K562 (cell line): ENCODE results near the gene METTL15. TPM values are rescaled to one million over a fixed set of nuclear protein-coding genes. Genes with fewer than 3 reads are reported as not detected.

ENCODE experiments used
- ATAC-seq: fragments of 200-7000 bp; cut with Tn5 transposase; 3 replicates; pipeline ENCODE4 v1.9.1; 2020; ENCODE audit warnings: moderate library complexity
- BruUV-seq: library from RNA; stranded (reverse); fragments of 400-500 nt; replicated peaks from 2 replicates; lab custom pipeline; 2021; lab: Mats Ljungman, UMichigan
- CTCF ChIA-PET: fragments of 300-600 bp; formaldehyde crosslinking; extraction: SDS; loops from one replicate; lab custom pipeline; 2021; ENCODE audit warnings: low intra/inter-chr PET ratio; lab: Yijun Ruan, JAX
- POLR2A ChIA-PET: fragments of 300-600, 350-650 bp; sonication (Branson Sonifier 250); formaldehyde crosslinking; extraction: SDS; loops from one replicate; lab custom pipeline; 2021; ENCODE audit warnings: antibody characterized with exemption, inconsistent platforms; lab: Yijun Ruan, JAX
- DNase-seq, 4 experiments: peaks; one replicate each; pipeline versions ENCODE4 v3.0.0 to v3.0.0-alpha.2; 2011 to 2018; ENCODE audit warnings: low spot score in 3 of 4, mixed read lengths in 3 of 4; ENCODE audit errors: extremely low read depth in 1 of 4
- FAIRE-seq: peaks from 2 replicates; lab custom pipeline; 2011; peaks lifted over from hg19 to GRCh38; lab: Jason Lieb, UNC
- H2AFZ ChIP-seq: 2 replicates; pipeline ENCODE4 v1.6.0; 2011; ENCODE audit warnings: low read depth, low read length, control low read depth, inconsistent platforms
- H3K27ac ChIP-seq: fragments of 200-600 bp; 3 replicates; pipeline ENCODE4 v1.8.0; 2011; ENCODE audit warnings: low read depth, mild to moderate bottlenecking, control low read depth, inconsistent platforms, low read length, moderate library complexity, mixed read lengths; ENCODE audit errors: extremely low read depth
- H3K27me3 ChIP-seq, 2 experiments: fragments of 300-600 bp in 1 of 2; 2 replicates in 1 of 2; 3 replicates in 1 of 2; pipeline versions ENCODE4 v1.6.0 to v1.8.0; 2011; ENCODE audit warnings: inconsistent platforms in 2 of 2, low read length in 2 of 2, mild to moderate bottlenecking in 1 of 2, mixed read lengths in 1 of 2, moderate library complexity in 1 of 2; ENCODE audit not compliant: control insufficient read depth in 2 of 2, insufficient read depth in 2 of 2
- H3K36me3 ChIP-seq: fragments of 300-600 bp; 3 replicates; pipeline ENCODE4 v1.8.0; 2011; ENCODE audit warnings: mild to moderate bottlenecking, low read length, inconsistent platforms; ENCODE audit not compliant: control insufficient read depth, insufficient read depth
- H3K4me1 ChIP-seq, 2 experiments: fragments of 200-600 bp in 1 of 2; replicated peaks in 1 of 2; 2 replicates in 1 of 2; 3 replicates in 1 of 2; pipeline versions ENCODE4 v1.5.1 to v1.8.0; 2011; ENCODE audit warnings: inconsistent platforms in 2 of 2, low read length in 2 of 2, mild to moderate bottlenecking in 1 of 2, mixed read lengths in 1 of 2, moderate library complexity in 1 of 2; ENCODE audit not compliant: control insufficient read depth in 2 of 2, insufficient read depth in 2 of 2
- H3K4me2 ChIP-seq: 2 replicates; pipeline ENCODE4 v1.6.1; 2011; ENCODE audit warnings: low read length, control low read depth, inconsistent platforms, mixed read lengths; ENCODE audit not compliant: insufficient read depth
- H3K4me3 ChIP-seq: fragments of 200-600 bp; sonication (generic), shearing (Covaris generic); 2 replicates; pipeline ENCODE4 v1.5.1; 2016; ENCODE audit warnings: control low read depth, inconsistent platforms
- H3K79me2 ChIP-seq: fragments of 200-600 bp; 3 replicates; pipeline ENCODE4 v1.8.0; 2011; ENCODE audit warnings: low read length, inconsistent platforms; ENCODE audit not compliant: control insufficient read depth, insufficient read depth
- H3K9ac ChIP-seq, 2 experiments: 2 replicates each; pipeline versions ENCODE4 v1.6.0 to v1.6.1; 2011; ENCODE audit warnings: low read depth in 2 of 2, low read length in 2 of 2, control low read depth in 1 of 2, inconsistent platforms in 1 of 2, mild to moderate bottlenecking in 1 of 2, mixed read lengths in 1 of 2; ENCODE audit not compliant: insufficient read depth in 1 of 2
- H3K9me1 ChIP-seq: one replicate; pipeline ENCODE4 v1.6.0; 2011; ENCODE audit warnings: inconsistent platforms, mild to moderate bottlenecking, low read length, moderate library complexity; ENCODE audit not compliant: control insufficient read depth, insufficient read depth
- H3K9me3 ChIP-seq: replicated peaks from 2 replicates; pipeline ENCODE4 v1.5.1; 2011; ENCODE audit warnings: low read depth, low read length, inconsistent platforms; ENCODE audit not compliant: control insufficient read depth, insufficient read depth
- H4K20me1 ChIP-seq: replicated peaks from 2 replicates; pipeline ENCODE4 v1.6.1; 2011; ENCODE audit warnings: low read length, inconsistent platforms, mixed read lengths; ENCODE audit not compliant: control insufficient read depth, insufficient read depth
- WGBS: fragments of 100-300 bp; shearing (Covaris generic); methylation state at CpG from one replicate; pipeline ENCODE4 v1.1.6; 2016; ENCODE audit warnings: low coverage, mixed read lengths; ENCODE audit not compliant: insufficient coverage; ENCODE audit errors: missing lambda C conversion rate; 5-methylcytosine and 5-hydroxymethylcytosine counted together
- in situ Hi-C: fragments of 300-500 bp; cut with MboI; formaldehyde crosslinking; loops from 4 replicates; pipeline ENCODE4 v1.15.0; 2018; ENCODE audit warnings: inconsistent platforms, mixed read lengths
- intact Hi-C: fragments of 100-400 bp; cut with micrococcal nuclease; formaldehyde crosslinking; loops from 2 replicates; pipeline ENCODE4 v1.14.2; 2022
- polyA plus RNA-seq, 8 experiments: library from polyadenylated mRNA; depleted of rRNA in 4 of 8; stranded (reverse) in 5 of 8; unstranded in 3 of 8; fragments of >200 nt; fragmentation: Nextera tagmentation in 2 of 8; fragmentation: Illumina TruSeq in 1 of 8; extraction: Ambion mirVana in 2 of 8; extraction: Trizol in 1 of 8; gene quantifications; 2 replicates each; pipeline versions ENCODE4 v1.2.1 to v1.2.3, GENCODE V29; 2011 to 2014; ENCODE audit warnings: inconsistent platforms in 1 of 8, missing spikeins in 1 of 8
- total RNA-seq, 7 experiments: library from RNA; depleted of rRNA in 6 of 7; stranded (reverse); fragments of >200 nt in 6 of 7; fragmentation: Illumina TruSeq in 2 of 7; extraction: Trizol in 2 of 7; gene quantifications; 2 replicates each; pipeline versions ENCODE4 v1.2.1 to v1.2.3, GENCODE V29; 2011 to 2021; ENCODE audit warnings: low replicate concordance in 1 of 7
- TF ChIP-seq, protein P1 (sequence below), 2 experiments: fragments of 450-650 bp; formaldehyde crosslinking in 1 of 2; IDR thresholded peaks; 2 replicates each; pipeline versions ENCODE4 v1.4.0 to v1.6.1; 2014 to 2020; ENCODE audit warnings: mild to moderate bottlenecking in 2 of 2, borderline replicate concordance in 1 of 2, low read depth in 1 of 2
- TF ChIP-seq, protein P2 (sequence below), 2 experiments: fragments of 450-650 bp; IDR thresholded peaks; 2 replicates each; pipeline ENCODE4 v1.6.1; 2016; ENCODE audit warnings: mild to moderate bottlenecking in 2 of 2, borderline replicate concordance in 1 of 2, low read depth in 1 of 2, moderate library complexity in 1 of 2

The METTL15 gene
- total and polyA plus RNA-seq, 9 of the 15 experiments (the other 6 are each of a cell fraction or from before 2014, with no cell fraction given), result 10.7 to 21.7 (median 15.9) TPM

DNA sequence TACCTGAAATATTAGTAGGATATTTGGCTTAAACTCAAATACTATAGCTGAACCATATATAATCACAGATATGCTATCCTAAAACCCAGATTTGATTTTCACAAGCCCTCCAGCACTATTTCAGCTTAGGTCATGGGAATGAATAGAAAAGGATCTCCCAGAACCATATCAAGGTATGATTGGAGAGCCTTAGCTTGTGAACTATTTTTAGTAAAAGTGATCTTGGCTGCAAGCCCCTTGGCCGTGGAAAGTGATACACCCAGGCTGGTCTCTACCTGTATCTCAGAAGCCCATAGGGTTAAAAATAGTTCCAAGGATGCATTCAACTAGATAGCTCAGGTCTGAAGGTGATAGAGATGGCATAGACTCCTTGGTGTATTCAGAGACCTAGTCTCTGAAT is 9.9 kb upstream of the METTL15 start (continued):
- TF ChIP-seq, protein P1, sequence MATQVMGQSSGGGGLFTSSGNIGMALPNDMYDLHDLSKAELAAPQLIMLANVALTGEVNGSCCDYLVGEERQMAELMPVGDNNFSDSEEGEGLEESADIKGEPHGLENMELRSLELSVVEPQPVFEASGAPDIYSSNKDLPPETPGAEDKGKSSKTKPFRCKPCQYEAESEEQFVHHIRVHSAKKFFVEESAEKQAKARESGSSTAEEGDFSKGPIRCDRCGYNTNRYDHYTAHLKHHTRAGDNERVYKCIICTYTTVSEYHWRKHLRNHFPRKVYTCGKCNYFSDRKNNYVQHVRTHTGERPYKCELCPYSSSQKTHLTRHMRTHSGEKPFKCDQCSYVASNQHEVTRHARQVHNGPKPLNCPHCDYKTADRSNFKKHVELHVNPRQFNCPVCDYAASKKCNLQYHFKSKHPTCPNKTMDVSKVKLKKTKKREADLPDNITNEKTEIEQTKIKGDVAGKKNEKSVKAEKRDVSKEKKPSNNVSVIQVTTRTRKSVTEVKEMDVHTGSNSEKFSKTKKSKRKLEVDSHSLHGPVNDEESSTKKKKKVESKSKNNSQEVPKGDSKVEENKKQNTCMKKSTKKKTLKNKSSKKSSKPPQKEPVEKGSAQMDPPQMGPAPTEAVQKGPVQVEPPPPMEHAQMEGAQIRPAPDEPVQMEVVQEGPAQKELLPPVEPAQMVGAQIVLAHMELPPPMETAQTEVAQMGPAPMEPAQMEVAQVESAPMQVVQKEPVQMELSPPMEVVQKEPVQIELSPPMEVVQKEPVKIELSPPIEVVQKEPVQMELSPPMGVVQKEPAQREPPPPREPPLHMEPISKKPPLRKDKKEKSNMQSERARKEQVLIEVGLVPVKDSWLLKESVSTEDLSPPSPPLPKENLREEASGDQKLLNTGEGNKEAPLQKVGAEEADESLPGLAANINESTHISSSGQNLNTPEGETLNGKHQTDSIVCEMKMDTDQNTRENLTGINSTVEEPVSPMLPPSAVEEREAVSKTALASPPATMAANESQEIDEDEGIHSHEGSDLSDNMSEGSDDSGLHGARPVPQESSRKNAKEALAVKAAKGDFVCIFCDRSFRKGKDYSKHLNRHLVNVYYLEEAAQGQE (IDR thresholded peaks at IDR 0.05; ENCODE audit: borderline replicate concordance), result no peak
- TF ChIP-seq, protein P1 (CRISPR knock-in tag; IDR thresholded peaks at IDR 0.05; ENCODE audit: low read depth), result no peak

DNA sequence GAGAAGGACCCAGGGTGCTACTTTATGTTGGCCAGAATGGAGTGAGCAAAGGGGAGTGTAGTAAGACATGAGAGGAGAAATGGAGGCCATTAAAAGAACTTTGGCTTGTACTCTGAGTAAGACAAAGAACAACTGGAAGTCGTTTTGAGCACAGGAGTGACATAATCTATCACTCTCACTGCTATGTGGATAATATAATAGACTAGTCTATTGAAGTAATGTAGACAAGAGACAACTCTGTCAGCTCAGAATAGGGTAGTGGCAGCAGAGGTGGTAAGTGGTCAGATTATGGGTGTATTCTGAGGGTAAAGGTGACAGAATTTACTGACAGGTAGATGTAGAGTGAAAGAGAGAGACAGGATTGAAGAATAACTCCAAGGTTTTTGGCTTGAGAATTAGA is 8.5 kb upstream of the METTL15 start:
- no peaks in the 10 kb centered on the region for H3K27me3 ChIP-seq
- H2AFZ ChIP-seq, result no peak overlapping the region
- no TSS peak for BruUV-seq
- H3K9me3 ChIP-seq, result no peaks in the 10 kb centered on the region
- H3K9ac ChIP-seq, result no peak overlapping the region
- WGBS, result 21% methylated on average over 1 of the region's 1 CpG
- POLR2A ChIA-PET, result interaction anchor here (0.7 kb wide), 1 partner anchor 49 kb away, joined by 3 read pairs; no protein-coding TSS in a partner anchor
- H3K36me3 ChIP-seq, result peaks cover 34% of the 10 kb centered on the region
- ATAC-seq, result peak; percentile 29
- CTCF ChIA-PET, result no interaction called here
- no peaks in the 10 kb centered on the region for H3K9me1 ChIP-seq
- H3K27ac ChIP-seq, result peak overlapping the region; percentile 17; the same call in 1 of the 3 replicates
- H4K20me1 ChIP-seq, result no peaks in the 10 kb centered on the region
- no peak overlapping the region for H3K4me3 ChIP-seq
- intact Hi-C loops (no loop called here), in situ Hi-C loops (no loop called here)
- H3K79me2 ChIP-seq, result peaks cover 95% of the 10 kb centered on the region
- no peak overlapping the region for H3K4me2 ChIP-seq
- no peak for FAIRE-seq
- no peak for DNase-seq
- H3K4me1 ChIP-seq, result peaks cover 0 to 4% of the 10 kb centered on the region in 2 experiments; a peak in 2 of 5 replicates
- TF ChIP-seq, protein P2, sequence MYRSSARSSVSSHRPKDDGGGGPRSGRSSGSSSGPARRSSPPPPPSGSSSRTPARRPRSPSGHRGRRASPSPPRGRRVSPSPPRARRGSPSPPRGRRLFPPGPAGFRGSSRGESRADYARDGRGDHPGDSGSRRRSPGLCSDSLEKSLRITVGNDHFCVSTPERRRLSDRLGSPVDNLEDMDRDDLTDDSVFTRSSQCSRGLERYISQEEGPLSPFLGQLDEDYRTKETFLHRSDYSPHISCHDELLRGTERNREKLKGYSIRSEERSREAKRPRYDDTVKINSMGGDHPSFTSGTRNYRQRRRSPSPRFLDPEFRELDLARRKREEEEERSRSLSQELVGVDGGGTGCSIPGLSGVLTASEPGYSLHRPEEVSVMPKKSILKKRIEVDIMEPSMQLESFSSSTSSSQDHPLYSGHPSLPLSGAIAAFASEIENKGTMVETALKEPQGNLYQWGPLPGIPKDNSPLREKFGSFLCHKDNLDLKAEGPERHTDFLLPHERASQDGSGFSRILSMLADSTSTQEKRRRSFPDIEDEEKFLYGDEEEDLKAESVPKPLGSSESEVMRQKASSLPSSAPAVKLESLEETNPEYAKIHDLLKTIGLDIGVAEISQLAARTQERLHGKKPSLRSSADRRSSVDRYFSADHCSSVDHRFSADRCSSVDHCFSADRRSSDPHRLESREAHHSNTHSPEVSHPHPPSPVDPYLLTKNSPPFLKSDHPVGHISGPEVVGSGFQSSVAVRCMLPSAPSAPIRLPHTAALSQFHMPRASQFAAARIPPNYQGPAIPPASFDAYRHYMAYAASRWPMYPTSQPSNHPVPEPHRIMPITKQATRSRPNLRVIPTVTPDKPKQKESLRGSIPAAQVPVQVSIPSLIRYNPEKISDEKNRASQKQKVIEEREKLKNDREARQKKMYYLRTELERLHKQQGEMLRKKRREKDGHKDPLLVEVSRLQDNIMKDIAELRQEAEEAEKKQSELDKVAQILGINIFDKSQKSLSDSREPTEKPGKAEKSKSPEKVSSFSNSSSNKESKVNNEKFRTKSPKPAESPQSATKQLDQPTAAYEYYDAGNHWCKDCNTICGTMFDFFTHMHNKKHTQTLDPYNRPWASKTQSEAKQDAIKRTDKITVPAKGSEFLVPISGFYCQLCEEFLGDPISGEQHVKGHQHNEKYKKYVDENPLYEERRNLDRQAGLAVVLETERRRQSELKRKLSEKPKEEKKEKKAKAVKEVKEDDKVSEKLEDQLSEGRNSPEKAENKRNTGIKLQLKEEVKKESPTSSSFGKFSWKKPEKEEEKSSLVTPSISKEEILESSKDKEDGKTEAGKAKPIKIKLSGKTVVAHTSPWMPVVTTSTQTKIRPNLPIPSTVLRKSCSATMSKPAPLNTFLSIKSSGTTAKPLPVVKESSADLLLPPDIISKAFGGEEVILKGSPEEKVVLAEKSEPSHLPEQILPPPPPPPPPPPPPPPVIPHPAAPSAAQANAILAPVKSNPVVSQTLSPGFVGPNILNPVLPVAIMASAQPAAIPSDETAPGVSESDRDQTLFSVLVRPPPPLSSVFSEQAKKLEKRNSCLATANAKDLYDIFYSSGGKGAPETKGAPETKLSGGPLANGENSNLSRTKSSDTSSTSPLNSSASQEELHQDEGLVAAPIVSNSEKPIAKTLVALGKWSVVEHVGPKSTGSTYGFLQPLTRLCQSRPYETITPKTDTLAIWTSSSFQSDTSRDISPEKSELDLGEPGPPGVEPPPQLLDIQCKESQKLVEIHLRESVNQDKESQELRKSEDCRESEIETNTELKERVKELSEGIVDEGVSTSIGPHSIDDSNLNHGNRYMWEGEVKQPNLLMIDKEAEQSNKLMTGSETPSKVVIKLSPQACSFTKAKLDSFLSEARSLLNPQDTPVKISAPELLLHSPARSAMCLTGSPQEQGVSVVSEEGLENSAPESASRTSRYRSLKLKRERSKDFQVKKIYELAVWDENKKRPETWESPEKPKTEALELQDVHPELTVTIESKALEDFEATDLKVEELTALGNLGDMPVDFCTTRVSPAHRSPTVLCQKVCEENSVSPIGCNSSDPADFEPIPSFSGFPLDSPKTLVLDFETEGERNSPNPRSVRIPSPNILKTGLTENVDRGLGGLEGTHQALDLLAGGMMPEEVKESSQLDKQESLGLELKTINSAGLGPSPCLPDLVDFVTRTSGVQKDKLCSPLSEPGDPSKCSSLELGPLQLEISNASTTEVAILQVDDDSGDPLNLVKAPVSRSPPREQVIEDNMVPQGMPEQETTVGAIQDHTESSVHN (IDR thresholded peaks at IDR 0.05; ENCODE audit: borderline replicate concordance in 1 of 2, low read depth in 1 of 2), result no peak
